Neuron (in vitro differentiated cells): Measurements from ENCODE around the gene SMARCA4.
"Not testable (repeated sequence)": the region's sequence is repeated elsewhere in the genome, so short reads cannot be mapped to it uniquely, and the experiment has no call there.

Experiments
- H2AFZ ChIP-seq: one replicate; pipeline ENCODE4 v1.6.1; 2013; ENCODE audit warnings: low read depth, mild to moderate bottlenecking, inconsistent platforms, low read length, moderate library complexity
- H3K27me3 ChIP-seq: one replicate; pipeline ENCODE4 v1.6.1; 2013; ENCODE audit warnings: low read length; ENCODE audit not compliant: insufficient read depth
- H3K36me3 ChIP-seq: one replicate; pipeline ENCODE4 v1.6.1; 2013; ENCODE audit warnings: low read length; ENCODE audit not compliant: insufficient read depth
- H3K4me1 ChIP-seq: one replicate; pipeline ENCODE4 v1.6.1; 2013; ENCODE audit warnings: low read length; ENCODE audit not compliant: insufficient read depth
- H3K4me3 ChIP-seq: 2 replicates; pipeline ENCODE4 v1.5.1; 2013; ENCODE audit warnings: mild to moderate bottlenecking, low read length, moderate library complexity
- H3K9me3 ChIP-seq: one replicate; pipeline ENCODE4 v1.6.1; 2013; ENCODE audit warnings: low read length

SMARCA4 gene

GRCh38 chr19:10991521-10992081 is 30.8 kb downstream of the SMARCA4 start:
- no peaks in the 10 kb centered on the region for H3K9me3 ChIP-seq
- H3K36me3 ChIP-seq: peaks cover 83% of the 10 kb centered on the region
- H3K4me1 ChIP-seq: no peaks in the 10 kb centered on the region
- no peak overlapping the region for H3K4me3 ChIP-seq
- no peaks in the 10 kb centered on the region for H3K27me3 ChIP-seq
- no peak overlapping the region for H2AFZ ChIP-seq

- H3K36me3 ChIP-seq: peaks cover 81% of the 10 kb centered on the region
- not testable (repeated sequence) for H3K9me3 ChIP-seq, H3K4me3 ChIP-seq, H2AFZ ChIP-seq, H3K27me3 ChIP-seq, H3K4me1 ChIP-seq
Observed at GRCh38 chr19:10992174-10992573, 31.3 kb downstream of the SMARCA4 start.

DNA sequence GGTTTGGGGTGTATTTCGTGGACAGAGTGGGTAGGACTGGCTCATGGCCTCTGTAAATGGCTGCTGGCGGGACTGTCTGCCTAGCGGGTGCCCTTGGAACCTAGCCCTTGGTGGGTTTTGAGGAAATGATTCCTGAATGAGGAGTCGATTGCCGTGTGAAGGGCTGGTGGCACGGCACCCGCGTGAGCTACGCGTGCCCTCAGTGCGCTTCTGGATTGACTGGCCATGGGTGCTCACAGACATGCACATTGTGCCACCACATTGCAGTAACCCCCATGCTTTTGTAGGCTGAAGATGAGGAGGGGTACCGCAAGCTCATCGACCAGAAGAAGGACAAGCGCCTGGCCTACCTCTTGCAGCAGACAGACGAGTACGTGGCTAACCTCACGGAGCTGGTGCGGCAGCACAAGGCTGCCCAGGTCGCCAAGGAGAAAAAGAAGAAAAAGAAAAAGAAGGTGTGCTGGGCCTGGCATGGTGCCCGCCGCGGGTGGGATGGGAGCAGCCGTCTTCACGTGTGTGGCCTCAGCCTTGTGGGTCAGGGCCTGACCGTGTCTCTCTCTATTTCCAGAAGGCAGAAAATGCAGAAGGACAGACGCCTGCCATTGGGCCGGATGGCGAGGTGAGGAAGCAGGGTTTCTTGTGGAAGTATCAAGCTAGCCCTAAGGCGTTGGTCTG is 35.2 kb downstream of the SMARCA4 start:
- no peaks in the 10 kb centered on the region for H3K4me1 ChIP-seq
- H3K27me3 ChIP-seq: no peaks in the 10 kb centered on the region
- no peak overlapping the region for H3K4me3 ChIP-seq
- no peaks in the 10 kb centered on the region for H3K9me3 ChIP-seq
- peaks cover 79% of the 10 kb centered on the region for H3K36me3 ChIP-seq
- H2AFZ ChIP-seq: no peak overlapping the region

- Histone ChIP-seq H3K9me3 (no peaks in the 10 kb centered on the region), H2AFZ (no peak overlapping the region), H3K4me3 (no peak overlapping the region), H3K4me1 (no peaks in the 10 kb centered on the region), H3K36me3 (peaks cover 86% of the 10 kb centered on the region), H3K27me3 (no peaks in the 10 kb centered on the region)
Observed at GRCh38 chr19:10998045-10998533, 37.3 kb downstream of the SMARCA4 start.

DNA sequence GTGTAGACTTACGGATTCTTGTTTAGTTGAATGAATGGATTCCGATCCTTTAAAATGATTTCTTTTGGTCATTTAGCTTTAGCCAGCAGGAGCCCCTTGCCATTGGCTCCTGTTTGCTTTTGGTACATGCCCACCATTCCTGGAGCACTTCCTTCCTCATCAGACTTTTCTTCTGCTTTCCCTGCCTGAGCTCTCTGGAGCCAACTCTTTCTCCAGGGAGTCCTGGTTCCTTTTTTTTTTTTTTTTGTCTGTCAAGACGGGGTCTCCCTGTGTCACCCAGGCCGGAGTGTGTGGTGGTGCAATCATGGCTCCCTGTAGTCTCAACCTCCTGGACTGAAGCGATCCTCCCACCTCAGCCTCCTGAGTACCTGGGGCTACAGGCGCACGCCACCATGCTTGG is 37.8 kb downstream of the SMARCA4 start:
- no peaks in the 10 kb centered on the region for H3K27me3 ChIP-seq
- H2AFZ ChIP-seq: no peak overlapping the region
- H3K36me3 ChIP-seq: peaks cover 87% of the 10 kb centered on the region
- no peaks in the 10 kb centered on the region for H3K4me1 ChIP-seq
- H3K4me3 ChIP-seq: no peak overlapping the region
- H3K9me3 ChIP-seq: no peaks in the 10 kb centered on the region

- Histone ChIP-seq H2AFZ (no peak overlapping the region), H3K27me3 (no peaks in the 10 kb centered on the region), H3K4me1 (no peaks in the 10 kb centered on the region), H3K36me3 (peaks cover 72% of the 10 kb centered on the region), H3K4me3 (no peak overlapping the region), H3K9me3 (no peaks in the 10 kb centered on the region)
Observed at GRCh38 chr19:11005521-11005920, 44.7 kb downstream of the SMARCA4 start.

GRCh38 chr19:11007385-11007784 is 46.6 kb downstream of the SMARCA4 start:
- H3K36me3 ChIP-seq: peaks cover 76% of the 10 kb centered on the region

DNA sequence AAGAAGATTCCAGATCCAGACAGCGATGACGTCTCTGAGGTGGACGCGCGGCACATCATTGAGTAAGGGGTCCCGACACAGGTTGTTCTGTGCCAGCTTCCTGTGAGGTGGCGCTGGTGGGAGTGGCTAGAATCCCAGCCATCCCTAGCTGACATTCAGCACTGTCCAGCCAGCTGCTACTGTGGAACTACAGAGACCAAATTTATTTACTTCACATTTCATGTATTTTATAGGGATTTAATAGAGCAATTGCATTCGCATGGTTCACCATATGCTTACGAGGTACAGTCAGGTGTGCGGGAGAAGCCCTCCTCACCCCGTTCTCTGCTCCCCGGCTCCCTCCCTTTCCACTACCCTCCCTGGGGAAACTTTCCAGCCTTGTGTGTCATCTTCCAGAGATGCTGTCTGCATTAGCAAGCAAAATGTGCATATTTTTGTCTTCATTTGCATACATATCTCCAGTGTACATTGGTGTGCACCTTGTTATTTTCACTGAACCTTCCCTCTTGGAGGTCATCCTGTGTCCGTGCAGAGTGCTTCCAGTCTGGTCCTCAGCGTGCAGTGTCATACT is 47.2 kb downstream of the SMARCA4 start:
- H2AFZ ChIP-seq: no peak overlapping the region

More at GRCh38 chr19:11007385-11007784, 46.6 kb downstream of the SMARCA4 start:
- no peak overlapping the region for H3K4me3 ChIP-seq
- H2AFZ ChIP-seq: no peak overlapping the region
- H3K27me3 ChIP-seq: no peaks in the 10 kb centered on the region
- H3K9me3 ChIP-seq: no peaks in the 10 kb centered on the region
- H3K4me1 ChIP-seq: no peaks in the 10 kb centered on the region

GRCh38 chr19:11010041-11010440 is 49.2 kb downstream of the SMARCA4 start:
- Histone ChIP-seq H3K36me3 (peaks cover 80% of the 10 kb centered on the region), H3K4me3 (no peak overlapping the region), H3K4me1 (no peaks in the 10 kb centered on the region)

More for the DNA sequence above, 47.2 kb downstream of the SMARCA4 start:
- Histone ChIP-seq H3K9me3 (no peaks in the 10 kb centered on the region), H3K4me3 (no peak overlapping the region), H3K4me1 (no peaks in the 10 kb centered on the region), H3K36me3 (peaks cover 76% of the 10 kb centered on the region), H3K27me3 (no peaks in the 10 kb centered on the region)

DNA sequence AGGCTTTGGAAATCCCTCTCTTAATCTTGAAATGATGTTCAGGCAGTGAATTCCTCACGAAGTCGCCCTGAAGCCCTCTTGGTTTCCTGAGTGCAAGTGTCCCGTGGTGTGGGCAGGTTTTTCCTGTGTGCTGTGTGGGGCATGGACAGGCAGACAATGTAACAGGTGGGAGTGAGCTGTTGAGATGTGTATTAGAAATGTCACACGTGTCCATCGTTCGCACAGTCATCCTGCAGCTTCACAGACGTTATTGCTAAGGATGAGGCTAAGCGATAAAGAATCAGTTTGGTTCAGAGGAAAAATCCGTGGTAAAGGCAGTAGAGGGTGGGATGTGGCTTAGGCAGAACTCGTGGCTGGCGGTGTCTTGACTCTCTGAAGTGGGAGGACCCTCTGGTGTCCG is 51.7 kb downstream of the SMARCA4 start:
- H3K4me1 ChIP-seq: no peaks in the 10 kb centered on the region

More at GRCh38 chr19:11010041-11010440, 49.2 kb downstream of the SMARCA4 start:
- Histone ChIP-seq H3K9me3 (no peaks in the 10 kb centered on the region), H2AFZ (no peak overlapping the region), H3K27me3 (no peaks in the 10 kb centered on the region)

GRCh38 chr19:11013771-11014170 is 52.9 kb downstream of the SMARCA4 start:
- H3K36me3 ChIP-seq: peaks cover 90% of the 10 kb centered on the region
- no peaks in the 10 kb centered on the region for H3K4me1 ChIP-seq
- H3K27me3 ChIP-seq: no peaks in the 10 kb centered on the region
- no peak overlapping the region for H2AFZ ChIP-seq
- no peak overlapping the region for H3K4me3 ChIP-seq
- no peaks in the 10 kb centered on the region for H3K9me3 ChIP-seq

More for the DNA sequence above, 51.7 kb downstream of the SMARCA4 start:
- H3K4me3 ChIP-seq: no peak overlapping the region
- H3K27me3 ChIP-seq: no peaks in the 10 kb centered on the region
- no peaks in the 10 kb centered on the region for H3K9me3 ChIP-seq
- H2AFZ ChIP-seq: no peak overlapping the region
- peaks cover 89% of the 10 kb centered on the region for H3K36me3 ChIP-seq

- no peak overlapping the region for H2AFZ ChIP-seq
- H3K4me3 ChIP-seq: no peak overlapping the region
- no peaks in the 10 kb centered on the region for H3K27me3 ChIP-seq
- H3K4me1 ChIP-seq: no peaks in the 10 kb centered on the region
- peaks cover 92% of the 10 kb centered on the region for H3K36me3 ChIP-seq
- no peaks in the 10 kb centered on the region for H3K9me3 ChIP-seq
Observed at GRCh38 chr19:11014403-11014911, 53.6 kb downstream of the SMARCA4 start.

GRCh38 chr19:11016631-11017030 is 55.8 kb downstream of the SMARCA4 start:
- Histone ChIP-seq H3K4me1 (no peaks in the 10 kb centered on the region), H3K36me3 (peaks cover 94% of the 10 kb centered on the region), H3K4me3 (no peak overlapping the region), H3K9me3 (no peaks in the 10 kb centered on the region), H3K27me3 (no peaks in the 10 kb centered on the region), H2AFZ (no peak overlapping the region)
